HG02798 (cell line): ENCODE data around the gene TGM5.
"Not testable (repeated sequence)": the region's sequence is repeated elsewhere in the genome, so short reads cannot be mapped to it uniquely, and the experiment has no call there.

Experiments
- ATAC-seq: cut with Tn5 transposase; IDR thresholded peaks from one replicate; pipeline ENCODE4 v1.9.1; 2021; ENCODE audit warnings: mild to moderate bottlenecking; ENCODE audit not compliant: unreplicated experiment, poor library complexity

The TGM5 gene

GRCh38 chr15:43276563-43277200 is 10.0 kb upstream of the TGM5 start:
- no peak for ATAC-seq

- no peak for ATAC-seq
These were observed 9.2 kb upstream of the TGM5 start for GRCh38 chr15:43275740-43276562.

GRCh38 chr15:43274136-43274535 is 7.4 kb upstream of the TGM5 start:
- no peak for ATAC-seq

GRCh38 chr15:43273243-43273642 is 6.5 kb upstream of the TGM5 start:
- ATAC-seq: no peak

- not testable (repeated sequence) for ATAC-seq
These were observed 5.2 kb upstream of the TGM5 start for GRCh38 chr15:43271908-43272307.

GRCh38 chr15:43270676-43271306 is 4.1 kb upstream of the TGM5 start:
- no peak for ATAC-seq

- no peak for ATAC-seq
These were observed 3.5 kb upstream of the TGM5 start for GRCh38 chr15:43270113-43270665.

GRCh38 chr15:43268111-43269105 is 1.7 kb upstream of the TGM5 start:
- ATAC-seq: no peak

GRCh38 chr15:43267439-43267838 is 711 bp upstream of the TGM5 start:
- no peak for ATAC-seq

- ATAC-seq: no peak
These were observed 342 bp downstream of the TGM5 start for GRCh38 chr15:43266386-43266785.

- ATAC-seq: no peak
These were observed 6.6 kb downstream of the TGM5 start for GRCh38 chr15:43260011-43260615.

GRCh38 chr15:43258781-43259180 is 7.9 kb downstream of the TGM5 start:
- ATAC-seq: no peak

- ATAC-seq: no peak
These were observed 10.4 kb downstream of the TGM5 start for GRCh38 chr15:43256341-43256740.

- no peak for ATAC-seq
These were observed 11.4 kb downstream of the TGM5 start for GRCh38 chr15:43255376-43255775.

- peak; percentile 49 for ATAC-seq
These were observed 13.0 kb downstream of the TGM5 start for GRCh38 chr15:43253431-43254403.

GRCh38 chr15:43251871-43252250 is 14.9 kb downstream of the TGM5 start:
- ATAC-seq: no peak

GRCh38 chr15:43251185-43251870 is 15.4 kb downstream of the TGM5 start:
- ATAC-seq: no peak

- no peak for ATAC-seq
These were observed 15.9 kb downstream of the TGM5 start for GRCh38 chr15:43250785-43251184.
